CD4-positive, alpha-beta T cell treated with Interferon alpha-2 for 1 hour (primary cell): ENCODE results near the gene LIMD2.
A peak's percentile ranks its signal among the peaks of the same experiment; 100 is the strongest.

Source experiments
- DNase-seq, 2 donors: peaks; one replicate each; pipeline ENCODE4 v3.0.0-alpha.2; 2020 to 2022

LIMD2 gene

GRCh38 chr17:63679214-63679613 is 20.7 kb downstream of the LIMD2 start:
- DNase-seq: no peak

GRCh38 chr17:63676584-63676983 is 23.3 kb downstream of the LIMD2 start:
- DNase-seq: no peak

GRCh38 chr17:63675607-63676546 is 24.0 kb downstream of the LIMD2 start:
- no peak for DNase-seq

- no peak for DNase-seq
These were observed 24.7 kb downstream of the LIMD2 start for GRCh38 chr17:63675231-63675606.

GRCh38 chr17:63672856-63673255 is 27.1 kb downstream of the LIMD2 start:
- DNase-seq: no peak

GRCh38 chr17:63665527-63666214 is 34.3 kb downstream of the LIMD2 start:
- DNase-seq: peak; percentile 5 to 41

GRCh38 chr17:63659850-63660249 is 40.1 kb downstream of the LIMD2 start:
- no peak for DNase-seq

GRCh38 chr17:63658366-63658765 is 41.6 kb downstream of the LIMD2 start:
- DNase-seq: no peak

GRCh38 chr17:63657786-63658185 is 42.1 kb downstream of the LIMD2 start:
- DNase-seq: no peak

- DNase-seq: no peak
These were observed 46.9 kb downstream of the LIMD2 start for GRCh38 chr17:63653050-63653449.

- DNase-seq: no peak
These were observed 47.8 kb downstream of the LIMD2 start for GRCh38 chr17:63652106-63652505.

- DNase-seq: no peak
These were observed 50.1 kb downstream of the LIMD2 start for GRCh38 chr17:63649813-63650212.

- DNase-seq: no peak
These were observed 52.0 kb downstream of the LIMD2 start for GRCh38 chr17:63647936-63648335.

GRCh38 chr17:63647065-63647725 is 52.7 kb downstream of the LIMD2 start:
- no peak for DNase-seq

GRCh38 chr17:63646488-63646806 is 53.5 kb downstream of the LIMD2 start:
- no peak for DNase-seq
